ENCODE measurements around the gene LRRC49.

The LRRC49 gene

GRCh38 chr15:71092056-71092600 is 199.5 kb downstream of the LRRC49 start:
- FAIRE-seq, result no peak
- no peak for DNase-seq (ENCODE audit: insufficient read length)
- TF ChIP-seq POLR2A (IDR thresholded peaks at IDR 0.05; ENCODE audit: low read depth, low read length), result no peak
- TF ChIP-seq TAF1 (IDR thresholded peaks at IDR 0.05; ENCODE audit: borderline replicate concordance, low read depth, low read length), result no peak
- TF ChIP-seq POLR2AphosphoS5 (IDR thresholded peaks at IDR 0.05; ENCODE audit: low read depth, low read length), result no peak

- no peak for FAIRE-seq
- TF ChIP-seq POLR2AphosphoS5 (IDR thresholded peaks at IDR 0.05; ENCODE audit: low read depth, low read length) (no peak), POLR2A (IDR thresholded peaks at IDR 0.05; ENCODE audit: low read depth, low read length) (no peak), TAF1 (IDR thresholded peaks at IDR 0.05; ENCODE audit: borderline replicate concordance, low read depth, low read length) (no peak)
- no peak for DNase-seq (ENCODE audit: insufficient read length)
These were observed 200.7 kb downstream of the LRRC49 start for GRCh38 chr15:71093054-71094024.

GRCh38 chr15:71094137-71094536 is 201.5 kb downstream of the LRRC49 start:
- TF ChIP-seq TAF1 (IDR thresholded peaks at IDR 0.05; ENCODE audit: borderline replicate concordance, low read depth, low read length), result no peak
- TF ChIP-seq POLR2AphosphoS5 (IDR thresholded peaks at IDR 0.05; ENCODE audit: low read depth, low read length), result no peak
- no peak for TF ChIP-seq POLR2A (IDR thresholded peaks at IDR 0.05; ENCODE audit: low read depth, low read length)
- DNase-seq (ENCODE audit: insufficient read length) (no peak), FAIRE-seq (no peak)

- TF ChIP-seq POLR2AphosphoS5 (IDR thresholded peaks at IDR 0.05; ENCODE audit: low read depth, low read length), result no peak
- DNase-seq (ENCODE audit: insufficient read length), result no peak
- no peak for FAIRE-seq
These were observed 204.1 kb downstream of the LRRC49 start for GRCh38 chr15:71096676-71097075.

GRCh38 chr15:71097890-71098289 is 205.3 kb downstream of the LRRC49 start:
- no peak for TF ChIP-seq POLR2AphosphoS5 (IDR thresholded peaks at IDR 0.05; ENCODE audit: low read depth, low read length)
- no peak for TF ChIP-seq POLR2A (IDR thresholded peaks at IDR 0.05; ENCODE audit: low read depth, low read length)
- no peak for TF ChIP-seq TAF1 (IDR thresholded peaks at IDR 0.05; ENCODE audit: borderline replicate concordance, low read depth, low read length)
- DNase-seq (ENCODE audit: insufficient read length) (no peak), FAIRE-seq (no peak)

- no peak for DNase-seq (ENCODE audit: insufficient read length)
- no peak for FAIRE-seq
- no peak for TF ChIP-seq POLR2AphosphoS5 (IDR thresholded peaks at IDR 0.05; ENCODE audit: low read depth, low read length)
- no peak for TF ChIP-seq TAF1 (IDR thresholded peaks at IDR 0.05; ENCODE audit: borderline replicate concordance, low read depth, low read length)
- no peak for TF ChIP-seq POLR2A (IDR thresholded peaks at IDR 0.05; ENCODE audit: low read depth, low read length)
These were observed 206.3 kb downstream of the LRRC49 start for GRCh38 chr15:71098920-71099319.
